ENCODE results near the gene IL1RAPL1.

Gene IL1RAPL1

GRCh38 chrX:29728639-29729038, 1141.4 kb downstream of the IL1RAPL1 start:
- TF ChIP-seq GATA2 (IDR thresholded peaks at IDR 0.05; ENCODE audit: low read depth, low read length) = no peak
- no peak for TF ChIP-seq GATA3 (IDR thresholded peaks at IDR 0.05; ENCODE audit: low read depth, low read length)

- TF ChIP-seq GATA3 (IDR thresholded peaks at IDR 0.05; ENCODE audit: low read depth, low read length) (no peak), GATA2 (IDR thresholded peaks at IDR 0.05; ENCODE audit: low read depth, low read length) (no peak)
Measured at GRCh38 chrX:29744966-29745365, 1157.7 kb downstream of the IL1RAPL1 start.

GRCh38 chrX:29746326-29746725, 1159.1 kb downstream of the IL1RAPL1 start:
- TF ChIP-seq GATA3 (IDR thresholded peaks at IDR 0.05; ENCODE audit: low read depth, low read length) = no peak
- no peak for TF ChIP-seq GATA2 (IDR thresholded peaks at IDR 0.05; ENCODE audit: low read depth, low read length)

GRCh38 chrX:29762006-29762405, 1174.8 kb downstream of the IL1RAPL1 start:
- TF ChIP-seq GATA2 (IDR thresholded peaks at IDR 0.05; ENCODE audit: low read depth, low read length) (no peak), GATA3 (IDR thresholded peaks at IDR 0.05; ENCODE audit: low read depth, low read length) (no peak)

GRCh38 chrX:29775890-29776289, 1188.6 kb downstream of the IL1RAPL1 start:
- TF ChIP-seq GATA2 (IDR thresholded peaks at IDR 0.05; ENCODE audit: low read depth, low read length) (no peak), GATA3 (IDR thresholded peaks at IDR 0.05; ENCODE audit: low read depth, low read length) (no peak)

GRCh38 chrX:29787656-29788055, 1200.4 kb downstream of the IL1RAPL1 start:
- TF ChIP-seq GATA2 (IDR thresholded peaks at IDR 0.05; ENCODE audit: low read depth, low read length) (no peak), GATA3 (IDR thresholded peaks at IDR 0.05; ENCODE audit: low read depth, low read length) (no peak)

GRCh38 chrX:29788991-29789699, 1201.9 kb downstream of the IL1RAPL1 start:
- TF ChIP-seq GATA3 (IDR thresholded peaks at IDR 0.05; ENCODE audit: low read depth, low read length) (no peak), GATA2 (IDR thresholded peaks at IDR 0.05; ENCODE audit: low read depth, low read length) (no peak)

GRCh38 chrX:29792335-29792734, 1205.1 kb downstream of the IL1RAPL1 start:
- TF ChIP-seq GATA3 (IDR thresholded peaks at IDR 0.05; ENCODE audit: low read depth, low read length) (no peak), GATA2 (IDR thresholded peaks at IDR 0.05; ENCODE audit: low read depth, low read length) (no peak)

GRCh38 chrX:29797156-29797555, 1209.9 kb downstream of the IL1RAPL1 start:
- TF ChIP-seq GATA3 (IDR thresholded peaks at IDR 0.05; ENCODE audit: low read depth, low read length) = no peak

GRCh38 chrX:29798469-29798868, 1211.2 kb downstream of the IL1RAPL1 start:
- TF ChIP-seq GATA2 (IDR thresholded peaks at IDR 0.05; ENCODE audit: low read depth, low read length) (no peak), GATA3 (IDR thresholded peaks at IDR 0.05; ENCODE audit: low read depth, low read length) (no peak)

GRCh38 chrX:29813174-29813573, 1225.9 kb downstream of the IL1RAPL1 start:
- no peak for TF ChIP-seq GATA3 (IDR thresholded peaks at IDR 0.05; ENCODE audit: low read depth, low read length)
- TF ChIP-seq GATA2 (IDR thresholded peaks at IDR 0.05; ENCODE audit: low read depth, low read length) = no peak

GRCh38 chrX:29824176-29824906, 1237.1 kb downstream of the IL1RAPL1 start:
- no peak for TF ChIP-seq GATA2 (IDR thresholded peaks at IDR 0.05; ENCODE audit: low read depth, low read length)
- TF ChIP-seq GATA3 (IDR thresholded peaks at IDR 0.05; ENCODE audit: low read depth, low read length) = no peak

GRCh38 chrX:29826742-29827141, 1239.5 kb downstream of the IL1RAPL1 start:
- TF ChIP-seq GATA3 (IDR thresholded peaks at IDR 0.05; ENCODE audit: low read depth, low read length) (no peak), GATA2 (IDR thresholded peaks at IDR 0.05; ENCODE audit: low read depth, low read length) (no peak)

- TF ChIP-seq GATA3 (IDR thresholded peaks at IDR 0.05; ENCODE audit: low read depth, low read length) (no peak), GATA2 (IDR thresholded peaks at IDR 0.05; ENCODE audit: low read depth, low read length) (no peak)
Measured at GRCh38 chrX:29834311-29834710, 1247.1 kb downstream of the IL1RAPL1 start.

GRCh38 chrX:29834764-29835163, 1247.5 kb downstream of the IL1RAPL1 start:
- TF ChIP-seq GATA2 (IDR thresholded peaks at IDR 0.05; ENCODE audit: low read depth, low read length) (no peak), GATA3 (IDR thresholded peaks at IDR 0.05; ENCODE audit: low read depth, low read length) (no peak)
